NOMO-1 treated with dmso at 0.1 percent for 144 hours (cell line): ENCODE data around the gene POLG.
A peak's percentile ranks its signal among the peaks of the same experiment; 100 is the strongest.

Experiments used
- DNase-seq: peaks from one replicate; lab custom pipeline; 2025; ENCODE audit not compliant: unreplicated experiment; lab: John Stamatoyannopoulos, UW

POLG gene

GRCh38 chr15:89334510-89335297, at the start of gene POLG:
TSS of gene POLG (minus strand) at chr15:89334824. CDS start at chr15:89333754, 1,070 bp downstream.
- DNase-seq, result peak; percentile 98

- no peak for DNase-seq
Measured at GRCh38 chr15:89384176-89384604, 49.6 kb upstream of the POLG start.

GRCh38 chr15:89383365-89384175, 48.9 kb upstream of the POLG start:
- no peak for DNase-seq

GRCh38 chr15:89381888-89382686, 47.5 kb upstream of the POLG start:
- no peak for DNase-seq

- DNase-seq, result no peak
Measured at GRCh38 chr15:89381331-89381730, 46.7 kb upstream of the POLG start.

- DNase-seq, result no peak
Measured at GRCh38 chr15:89379818-89380217, 45.2 kb upstream of the POLG start.

- DNase-seq, result no peak
Measured at GRCh38 chr15:89379251-89379695, 44.6 kb upstream of the POLG start.

- no peak for DNase-seq
Measured at GRCh38 chr15:89378296-89379151, 43.9 kb upstream of the POLG start.

- no peak for DNase-seq
Measured at GRCh38 chr15:89377842-89378295, 43.2 kb upstream of the POLG start.

GRCh38 chr15:89377024-89377841, 42.6 kb upstream of the POLG start:
- no peak for DNase-seq

- DNase-seq, result no peak
Measured at GRCh38 chr15:89376388-89376787, 41.8 kb upstream of the POLG start.

GRCh38 chr15:89375093-89376005, 40.7 kb upstream of the POLG start:
- no peak for DNase-seq

- no peak for DNase-seq
Measured at GRCh38 chr15:89374086-89374981, 39.7 kb upstream of the POLG start.

GRCh38 chr15:89372069-89372935, 37.7 kb upstream of the POLG start:
- no peak for DNase-seq

GRCh38 chr15:89371228-89372044, 36.8 kb upstream of the POLG start:
- no peak for DNase-seq

GRCh38 chr15:89370978-89371227, 36.3 kb upstream of the POLG start:
- no peak for DNase-seq
